ENCODE data around the gene G2E3. TPM values are rescaled to one million over a fixed set of nuclear protein-coding genes. Genes with fewer than 3 reads are reported as not detected.
"Not testable (repeated sequence)": the region's sequence is repeated elsewhere in the genome, so short reads cannot be mapped to it uniquely, and the experiment has no call there.

Gene G2E3
- polyA plus RNA-seq, 5 donors = 21.5 to 44.4 (median 35.6) TPM

DNA sequence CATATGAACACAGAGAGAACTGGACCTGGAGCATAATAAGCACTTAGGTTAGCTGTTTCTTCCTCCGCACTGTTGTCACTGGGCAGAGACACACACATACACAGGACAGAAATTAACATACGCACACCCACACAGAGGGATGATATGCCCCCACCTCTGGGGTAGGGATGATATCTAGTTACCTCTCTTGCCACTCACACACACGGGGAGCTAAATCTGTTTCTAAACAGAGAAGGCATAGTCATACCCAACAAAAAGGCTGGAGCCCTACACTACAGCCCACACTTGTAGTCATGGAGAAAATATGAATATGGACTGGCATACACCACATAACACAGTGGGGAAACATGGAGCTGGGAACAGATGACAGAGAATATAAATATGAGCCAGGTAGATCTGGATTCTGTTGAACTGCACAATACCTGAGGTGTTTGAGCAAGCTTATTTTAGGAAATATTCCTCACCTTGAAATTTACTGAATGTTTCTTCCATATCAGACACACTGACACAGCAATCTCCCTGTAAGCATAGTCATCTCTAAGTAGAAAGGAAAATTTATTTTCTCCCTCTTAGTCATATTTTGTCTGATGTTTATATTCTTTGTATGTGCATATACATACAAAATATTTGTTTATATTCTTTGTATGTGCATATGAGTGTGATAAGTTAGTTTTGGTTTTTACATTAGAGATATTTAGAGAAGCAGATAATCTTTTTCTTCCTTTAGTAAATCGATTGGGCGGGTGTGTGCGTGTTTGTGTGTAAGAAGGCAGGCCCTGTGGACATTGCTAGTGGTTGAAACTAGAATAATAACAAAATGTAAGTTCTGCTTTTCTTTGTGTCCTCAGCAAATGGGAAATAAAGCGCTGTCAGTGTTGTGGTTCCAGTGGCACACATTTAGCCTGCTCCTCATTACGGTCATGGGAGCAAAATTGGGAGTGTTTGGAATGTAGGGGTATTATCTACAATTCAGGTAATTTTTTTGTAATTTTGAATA lies 42.3 kb downstream of the G2E3 start:
- DNase-seq = no peak

DNA sequence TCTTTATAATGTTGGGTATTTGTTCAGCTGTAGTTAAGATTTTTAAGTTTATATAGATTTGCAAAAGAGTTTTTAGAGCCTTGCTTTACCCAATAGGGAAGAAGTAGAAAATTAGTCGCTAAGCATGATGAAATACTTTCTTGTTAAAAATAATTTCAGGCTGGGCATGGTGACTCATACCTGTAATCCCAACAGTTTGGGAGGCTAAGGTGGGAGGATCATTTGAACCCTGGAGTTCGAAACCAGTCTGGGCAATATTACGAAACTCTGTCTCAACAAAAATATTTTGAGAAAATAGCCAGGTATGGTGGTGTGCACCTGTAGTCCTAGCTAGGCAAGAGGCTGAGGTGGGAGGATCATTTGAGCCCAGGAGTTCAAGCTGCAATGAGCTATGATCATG lies 44.4 kb downstream of the G2E3 start:
- DNase-seq = no peak

DNA sequence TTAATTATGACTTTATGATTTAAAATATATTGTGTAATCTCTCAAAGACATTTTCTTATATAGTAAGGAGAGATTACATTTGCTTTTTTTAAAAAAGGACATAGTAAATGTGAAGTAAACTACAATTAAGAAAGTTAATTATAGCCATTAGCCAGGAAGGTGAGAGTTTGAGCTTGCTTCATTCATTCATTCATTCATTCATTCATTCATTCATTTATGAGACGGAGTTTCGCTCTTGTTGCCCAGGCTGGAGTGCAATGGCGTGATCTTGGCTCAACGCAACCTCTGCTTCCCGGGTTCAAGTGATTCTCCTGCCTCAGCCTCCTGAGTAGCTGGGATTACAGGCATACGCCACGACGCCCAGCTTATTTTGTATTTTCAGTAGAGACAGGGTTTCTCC lies 45.7 kb downstream of the G2E3 start:
- DNase-seq = not testable (repeated sequence)

DNA sequence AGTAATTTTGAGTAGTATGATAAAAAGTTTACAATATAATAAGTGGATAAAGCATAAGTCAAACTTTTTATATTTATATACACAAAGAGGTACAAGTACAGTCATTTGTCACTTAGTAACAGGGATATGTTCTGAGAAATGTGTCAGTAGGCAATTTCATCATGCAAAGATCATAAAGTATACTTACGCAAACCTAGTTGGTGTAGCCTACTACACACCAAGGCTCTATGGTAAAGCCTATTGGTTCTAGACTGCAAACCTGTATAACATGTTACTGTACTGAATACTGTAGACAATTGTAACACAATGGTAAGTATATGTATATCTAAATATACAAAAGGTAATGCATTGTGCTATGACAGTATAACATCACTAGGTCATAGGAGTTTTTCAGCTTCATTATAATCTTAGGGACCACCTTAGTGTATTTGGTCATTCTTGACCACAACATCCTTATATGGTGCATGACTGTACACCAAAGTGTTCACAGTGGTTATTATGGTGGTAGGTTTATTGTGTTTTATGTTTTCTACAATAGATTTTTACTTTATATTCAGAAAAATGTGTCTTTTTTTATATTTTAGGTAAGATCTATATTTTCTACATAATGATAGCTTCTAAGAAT lies 48.3 kb downstream of the G2E3 start:
- no peak for DNase-seq

DNA sequence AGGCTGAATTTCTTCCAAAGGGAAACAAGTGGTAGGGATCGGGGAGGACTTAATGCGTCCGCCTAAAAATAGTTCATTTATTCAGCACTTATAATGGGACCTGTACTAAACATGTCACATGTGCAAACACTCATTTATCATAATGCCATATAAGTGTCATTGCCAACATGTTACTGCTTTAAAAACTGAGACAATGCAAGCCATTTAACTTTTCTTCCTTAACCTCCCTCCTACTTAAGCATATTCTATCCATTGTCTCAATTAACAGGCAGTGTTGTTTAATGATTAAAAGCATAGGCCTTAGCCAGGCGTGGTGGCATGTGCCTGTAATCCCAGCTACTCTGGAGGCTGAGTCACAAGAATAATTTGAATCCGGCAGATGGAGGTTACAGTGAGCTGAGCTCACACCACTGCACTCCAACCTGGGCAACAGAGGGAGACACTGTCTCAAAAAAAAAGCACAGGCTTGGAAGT lies 49.6 kb downstream of the G2E3 start:
- no peak for DNase-seq

DNA sequence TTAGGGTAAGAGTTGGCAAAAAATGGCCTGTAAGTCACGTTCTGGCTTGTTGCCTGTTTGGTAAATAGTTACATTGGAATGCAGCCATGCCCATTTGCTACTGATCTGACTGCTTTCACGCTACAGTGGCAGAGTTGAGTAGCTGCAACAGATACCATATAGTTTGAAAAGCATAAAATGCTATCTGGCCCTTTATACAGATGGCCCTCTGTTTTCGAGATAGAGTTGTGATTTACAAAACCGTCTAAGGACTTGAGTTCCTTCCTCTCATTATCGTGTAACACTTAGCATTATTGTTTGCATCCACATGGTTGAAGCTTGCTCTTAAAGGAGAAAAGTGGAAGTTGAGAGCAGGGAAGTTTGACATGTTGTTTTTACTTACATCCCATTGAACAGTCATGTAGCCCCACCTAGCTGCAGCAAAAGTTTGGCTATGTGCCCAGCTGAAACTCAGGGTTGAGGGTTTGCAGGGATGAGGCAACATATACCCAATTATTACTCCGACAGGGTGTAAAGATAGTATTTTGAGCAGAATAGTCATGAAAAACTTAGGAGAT lies 51.9 kb downstream of the G2E3 start:
- DNase-seq = peak; percentile 37 to 50

DNA sequence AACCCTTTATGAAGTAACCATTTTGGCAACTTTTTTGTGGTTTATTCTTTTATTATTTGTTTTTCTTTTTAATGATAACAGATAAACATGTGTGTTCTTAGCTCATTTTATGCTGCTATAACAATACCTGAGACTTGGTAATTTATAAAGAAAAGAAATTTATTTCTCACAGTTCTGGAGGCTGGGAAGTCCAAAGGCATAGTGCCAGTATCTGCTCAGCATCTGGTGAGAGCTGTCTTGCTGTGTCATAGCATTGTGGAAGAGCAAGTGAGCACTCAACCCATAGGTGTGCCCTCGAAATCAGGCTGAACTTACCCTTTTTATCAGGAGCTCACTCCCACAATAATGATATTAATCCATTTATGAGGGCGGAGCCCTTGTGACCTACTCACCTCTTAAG lies 55.2 kb downstream of the G2E3 start:
- DNase-seq = no peak

DNA sequence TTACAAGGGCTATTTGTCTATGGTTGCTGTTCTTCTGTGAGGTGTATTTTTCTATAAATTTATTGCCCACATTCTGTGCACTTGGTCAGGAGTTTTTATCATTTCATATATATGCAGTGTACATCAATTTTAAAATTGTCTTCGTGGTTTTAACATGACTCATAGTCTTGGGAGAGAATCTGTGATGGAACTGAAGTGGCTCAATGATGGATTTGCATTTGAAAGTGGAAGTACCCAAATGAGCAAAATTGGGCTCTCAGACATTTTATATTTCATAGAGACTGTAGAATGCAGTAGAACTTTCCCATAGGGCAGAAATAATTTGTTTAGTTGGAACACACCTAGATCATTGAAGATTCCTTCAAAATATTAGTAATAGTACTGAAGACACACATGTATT lies 61.2 kb downstream of the G2E3 start:
- no peak for DNase-seq

DNA sequence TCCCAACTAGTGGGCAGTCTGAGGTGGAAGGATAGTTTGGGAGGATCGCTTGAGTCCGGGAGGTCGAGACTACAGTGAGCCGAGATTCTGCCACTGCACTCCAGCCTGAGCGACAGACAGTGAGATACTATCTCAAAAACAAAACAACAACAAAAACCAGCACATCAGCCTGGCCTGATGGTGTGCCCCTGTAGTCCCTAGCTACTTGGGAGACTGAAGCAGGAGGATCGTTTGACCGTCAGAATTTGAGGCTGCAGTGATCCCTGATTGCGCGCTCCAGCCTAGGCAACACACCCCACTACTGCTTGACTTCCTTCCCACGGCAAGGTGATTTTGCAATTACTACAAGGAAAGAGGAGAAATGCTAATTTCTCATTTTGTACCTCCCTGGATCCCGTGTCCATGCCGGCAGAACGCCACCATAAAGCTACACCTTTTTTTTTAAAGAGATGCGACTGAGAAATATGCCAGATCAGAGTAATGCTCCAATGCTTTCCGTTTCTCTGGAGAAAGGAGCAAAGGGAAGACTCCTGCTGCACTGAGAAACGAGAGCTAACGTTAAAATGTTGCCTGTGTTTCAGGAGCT lies 62.5 kb downstream of the G2E3 start:
- DNase-seq = no peak

DNA sequence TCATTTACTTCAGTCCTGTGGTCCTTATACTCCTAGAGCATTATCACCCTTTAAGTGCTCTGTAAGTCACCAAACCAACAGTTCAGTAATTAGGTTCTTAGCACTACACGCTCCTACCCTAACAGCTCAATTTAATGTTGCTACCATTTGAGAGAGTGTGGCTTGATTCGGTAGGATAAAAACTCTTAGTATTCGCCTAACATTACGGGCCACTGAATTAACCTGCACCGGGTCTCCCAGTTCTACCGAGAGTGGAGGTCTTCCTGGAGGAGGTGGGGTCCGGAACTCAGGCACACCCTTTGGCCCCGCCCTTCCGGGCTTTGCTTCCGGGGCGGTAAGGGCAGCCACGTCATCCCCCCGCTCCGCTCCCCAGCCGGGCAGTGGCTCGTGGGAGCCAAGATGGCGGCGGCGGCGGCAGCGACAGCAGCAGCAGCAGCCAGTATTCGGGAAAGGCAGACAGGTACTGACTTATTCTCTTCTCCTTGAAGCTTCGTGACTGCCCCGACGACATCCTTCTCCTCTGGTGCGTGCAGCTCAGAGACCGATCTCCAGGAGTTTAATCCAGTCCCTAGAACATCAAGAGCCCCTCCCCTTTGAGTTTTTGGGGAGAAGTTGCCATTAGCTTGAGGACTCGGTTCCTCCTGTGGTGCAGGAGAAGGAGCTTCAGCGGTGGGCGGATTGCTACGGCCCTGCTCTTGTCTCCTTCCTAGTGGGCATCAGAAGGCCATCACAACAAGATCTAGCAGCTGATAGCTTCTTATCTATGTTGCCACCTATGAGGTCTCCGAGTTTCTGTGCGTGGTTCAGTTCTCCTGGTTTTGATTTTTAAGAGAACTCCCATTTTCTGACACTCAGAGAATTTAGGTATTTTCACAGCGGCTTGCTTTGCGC lies 63.2 kb downstream of the G2E3 start, which contains the start of gene SCFD1:
Gene SCFD1 (plus strand): TSS at position 380 of the 891 bp plus-strand sequence. CDS start 20 bp downstream, at position 400.
- DNase-seq = peak; percentile 89 to 92

DNA sequence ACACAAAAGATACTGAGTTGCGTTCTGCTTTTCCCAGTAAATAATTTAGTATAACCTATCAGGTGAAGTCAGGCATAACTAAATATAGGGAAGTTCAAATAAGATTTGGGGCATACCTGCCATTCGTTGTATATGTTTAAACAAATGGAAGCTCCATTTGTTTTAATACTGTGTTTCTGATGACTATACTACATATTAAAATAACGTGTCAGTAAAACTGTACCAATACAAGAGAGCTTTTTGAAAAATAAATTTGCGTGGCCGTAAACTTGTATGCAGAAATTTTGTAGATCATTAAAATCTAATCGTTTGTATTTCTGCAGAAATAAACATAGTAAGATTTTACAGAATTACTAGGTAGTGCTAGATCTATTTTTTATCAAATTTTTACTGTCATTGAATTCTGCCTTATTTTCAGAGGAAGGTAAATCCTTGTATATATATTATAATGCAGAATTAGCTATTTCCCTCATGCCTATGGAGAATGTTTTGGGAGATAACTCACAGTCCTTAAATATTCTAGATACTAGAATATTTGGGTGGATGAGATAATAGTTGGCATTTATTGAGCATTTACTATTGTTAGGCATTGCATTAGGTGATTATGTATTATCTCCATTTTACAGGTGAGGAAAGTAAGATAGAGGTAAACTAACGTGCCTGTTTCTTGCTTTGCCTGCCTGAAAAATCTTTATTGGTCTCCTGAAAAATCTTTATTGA lies 64.6 kb downstream of the G2E3 start:
- DNase-seq = no peak

DNA sequence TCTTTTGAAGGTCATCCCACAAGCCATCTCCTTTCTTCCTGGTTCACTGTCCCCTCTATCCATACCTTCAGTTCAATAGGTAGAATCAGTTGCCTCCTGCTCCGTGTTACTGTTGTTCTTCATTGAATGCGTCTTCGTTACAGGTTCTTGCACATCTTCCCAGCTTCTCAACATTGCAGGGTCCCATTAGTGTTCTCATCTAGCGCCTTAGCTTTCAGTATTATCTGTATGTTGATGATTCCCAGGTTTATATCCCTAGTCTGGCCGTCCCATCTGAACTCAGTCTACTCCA lies 65.1 kb downstream of the G2E3 start:
- no peak for DNase-seq

DNA sequence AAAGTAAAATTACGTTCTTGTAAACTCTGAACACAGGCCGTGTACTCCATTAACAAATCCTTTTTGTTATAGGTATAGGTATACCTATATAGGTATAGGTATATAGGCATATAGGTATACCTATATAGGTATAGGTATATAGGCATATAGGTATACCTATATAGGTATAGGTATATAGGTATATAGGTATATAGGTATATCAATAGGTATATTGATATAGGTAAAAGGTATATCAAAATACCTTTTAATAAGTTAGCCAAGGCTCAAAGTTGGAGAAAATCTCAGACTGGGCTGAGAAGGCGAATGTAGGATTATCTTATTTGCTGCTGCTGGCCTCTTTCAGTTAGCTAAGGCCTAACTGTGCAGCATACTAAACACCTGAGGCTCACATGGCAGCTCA lies 66.6 kb downstream of the G2E3 start:
- DNase-seq = no peak

DNA sequence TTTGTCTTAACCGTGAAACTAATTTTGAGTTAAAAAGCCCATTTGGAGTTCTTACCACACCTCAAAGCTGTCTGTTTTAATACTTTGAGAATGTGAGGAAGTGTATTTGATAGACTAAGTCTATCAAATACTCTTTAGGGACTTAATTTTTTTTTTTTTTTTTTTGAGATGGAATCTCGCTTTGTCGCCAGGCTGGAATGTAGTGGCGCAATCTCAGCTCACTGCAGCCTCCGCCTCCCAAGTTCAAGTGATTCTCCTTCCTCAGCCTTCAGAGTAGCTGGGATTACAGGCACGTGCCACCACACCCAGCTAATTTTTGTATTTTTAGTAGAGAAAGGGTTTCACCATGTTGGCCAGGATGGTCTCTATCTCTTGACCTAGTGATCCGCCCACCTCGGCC lies 70.5 kb downstream of the G2E3 start:
- not testable (repeated sequence) for DNase-seq

DNA sequence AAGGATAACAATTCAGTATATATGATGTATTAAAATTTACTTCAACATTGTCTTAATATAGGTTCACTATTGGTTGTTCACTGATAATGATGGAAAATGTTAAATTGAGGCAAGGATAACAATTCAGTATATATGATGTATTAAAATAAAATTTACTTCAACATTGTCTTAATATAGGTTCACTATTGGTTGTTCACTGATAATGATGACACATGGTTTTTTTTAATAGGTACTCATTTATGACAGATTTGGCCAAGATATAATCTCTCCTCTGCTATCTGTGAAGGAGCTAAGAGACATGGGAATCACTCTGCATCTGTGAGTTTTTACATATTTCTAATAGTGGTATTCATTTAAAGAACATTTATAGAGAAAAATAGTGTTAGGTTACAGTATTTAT lies 71.3 kb downstream of the G2E3 start:
- DNase-seq = no peak

DNA sequence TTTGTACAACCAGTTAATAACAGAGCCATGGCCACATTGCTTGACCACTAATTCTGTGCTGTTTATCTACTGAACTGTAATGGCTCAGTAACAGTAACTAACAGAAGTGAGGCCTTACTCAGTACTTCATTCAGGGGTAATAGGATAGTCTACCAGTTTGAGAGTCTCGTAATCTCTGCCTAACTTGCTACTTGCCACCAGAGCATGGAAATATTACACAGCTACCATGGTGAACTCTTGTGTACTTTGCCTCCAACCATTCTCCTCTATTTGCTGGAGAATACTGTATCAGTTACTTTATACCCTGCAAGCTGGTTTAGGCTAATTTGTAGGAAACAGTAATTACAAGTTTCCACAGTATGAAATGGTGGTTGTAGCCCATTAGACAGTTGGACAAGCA lies 73.8 kb downstream of the G2E3 start:
- DNase-seq = no peak

DNA sequence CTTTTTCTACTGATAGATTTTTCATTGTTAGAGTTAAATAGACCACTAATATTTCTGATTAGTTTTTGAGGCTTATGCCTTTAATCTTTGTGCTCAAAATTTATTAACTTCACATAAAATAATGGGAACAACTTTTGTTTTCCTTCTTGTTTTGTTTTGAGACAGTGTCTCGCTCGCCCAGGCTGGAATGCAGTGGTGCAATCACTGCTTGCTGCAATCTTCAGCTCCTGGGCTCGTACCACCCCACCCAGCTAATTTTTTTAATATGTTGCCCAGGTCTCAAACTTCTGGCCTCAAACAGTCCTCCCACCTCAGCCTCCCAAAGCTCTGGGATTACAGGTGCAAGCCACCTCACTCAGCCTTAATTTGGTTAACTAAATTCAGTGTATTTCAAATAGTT lies 80.0 kb downstream of the G2E3 start:
- DNase-seq = no peak

DNA sequence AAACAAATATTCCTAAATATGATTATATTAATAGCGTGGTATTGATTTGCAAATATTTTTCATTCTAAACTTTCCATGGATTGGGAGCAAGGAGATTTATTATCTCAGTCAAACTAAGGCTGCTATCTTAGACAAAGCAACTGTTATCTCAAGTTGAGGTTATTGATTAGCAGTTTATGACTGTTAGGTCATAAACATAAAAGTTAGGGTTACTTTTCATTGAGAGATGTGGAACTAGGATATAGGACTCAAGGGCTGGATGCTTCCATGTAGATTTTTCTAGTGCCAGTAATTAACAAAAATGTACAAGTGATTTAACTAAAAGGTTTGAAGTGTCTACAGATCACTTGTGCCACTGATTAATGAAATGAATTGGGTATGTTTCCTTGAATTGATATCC lies 82.2 kb downstream of the G2E3 start:
- DNase-seq = no peak

DNA sequence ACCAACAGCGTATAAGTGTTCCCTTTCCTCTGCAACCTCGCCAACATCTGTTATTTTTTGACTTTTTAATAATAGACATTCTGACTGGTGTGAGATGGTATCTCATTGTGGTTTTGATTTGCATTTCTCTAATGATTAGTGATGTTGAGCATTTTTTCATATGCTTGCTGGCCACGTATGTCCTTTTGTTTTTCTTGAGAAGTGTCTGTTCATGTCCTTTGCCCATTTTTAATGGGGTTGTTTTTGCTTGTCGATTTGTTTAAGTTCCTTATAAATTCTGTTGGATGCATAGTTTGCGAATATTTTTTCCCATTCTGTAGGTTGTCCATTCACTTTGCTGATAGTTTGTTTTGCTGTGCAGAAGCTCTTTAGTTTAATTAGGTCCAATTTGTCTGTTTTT lies 85.5 kb downstream of the G2E3 start:
- DNase-seq = not testable (repeated sequence)

DNA sequence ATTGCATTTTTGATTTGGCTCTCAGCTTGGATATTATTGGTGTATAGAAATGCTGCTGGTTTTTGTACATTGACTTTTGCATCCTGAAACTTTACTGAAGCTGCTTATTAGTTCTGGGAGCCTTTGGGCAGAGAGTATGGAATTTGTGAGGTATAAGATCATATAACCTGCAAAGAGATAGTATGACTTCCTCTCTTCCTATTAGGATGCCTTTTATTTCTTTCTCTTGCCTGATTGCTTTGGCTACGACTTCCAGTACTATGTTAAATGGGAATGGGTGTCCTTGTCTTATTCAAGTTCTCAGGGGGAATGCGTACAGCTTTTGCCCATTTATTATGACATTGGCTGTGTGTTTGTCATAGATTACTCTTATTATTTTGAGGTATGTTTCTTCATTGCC lies 86.6 kb downstream of the G2E3 start:
- no peak for DNase-seq

DNA sequence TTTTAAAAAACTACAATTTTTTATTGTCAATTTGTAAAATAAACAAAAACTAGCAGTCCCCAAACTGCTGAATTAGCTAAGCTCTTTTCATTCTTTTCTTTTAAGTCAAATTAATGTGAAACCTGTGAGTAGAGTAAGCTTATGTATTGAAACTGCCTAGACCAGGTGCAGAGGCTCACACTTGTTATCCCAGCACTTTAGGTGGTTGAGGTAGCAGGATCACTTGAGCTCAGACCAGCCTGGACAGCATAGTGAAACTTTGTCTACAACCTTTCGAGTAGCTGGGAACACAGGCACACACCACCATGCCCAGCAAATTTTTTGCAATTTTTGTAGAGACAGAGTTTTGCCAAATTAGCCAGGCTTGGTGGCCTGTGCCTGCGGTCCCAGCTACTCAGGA lies 89.5 kb downstream of the G2E3 start:
- DNase-seq = no peak
